GM19025 (cell line): ENCODE data around the gene BCL11A.
A peak's percentile ranks its signal among the peaks of the same experiment; 100 is the strongest.

Source experiments
- ATAC-seq: cut with Tn5 transposase; IDR thresholded peaks from one replicate; pipeline ENCODE4 v1.9.1; 2021; ENCODE audit warnings: mild to moderate bottlenecking, low read depth, moderate library complexity; ENCODE audit not compliant: unreplicated experiment

The BCL11A gene

DNA sequence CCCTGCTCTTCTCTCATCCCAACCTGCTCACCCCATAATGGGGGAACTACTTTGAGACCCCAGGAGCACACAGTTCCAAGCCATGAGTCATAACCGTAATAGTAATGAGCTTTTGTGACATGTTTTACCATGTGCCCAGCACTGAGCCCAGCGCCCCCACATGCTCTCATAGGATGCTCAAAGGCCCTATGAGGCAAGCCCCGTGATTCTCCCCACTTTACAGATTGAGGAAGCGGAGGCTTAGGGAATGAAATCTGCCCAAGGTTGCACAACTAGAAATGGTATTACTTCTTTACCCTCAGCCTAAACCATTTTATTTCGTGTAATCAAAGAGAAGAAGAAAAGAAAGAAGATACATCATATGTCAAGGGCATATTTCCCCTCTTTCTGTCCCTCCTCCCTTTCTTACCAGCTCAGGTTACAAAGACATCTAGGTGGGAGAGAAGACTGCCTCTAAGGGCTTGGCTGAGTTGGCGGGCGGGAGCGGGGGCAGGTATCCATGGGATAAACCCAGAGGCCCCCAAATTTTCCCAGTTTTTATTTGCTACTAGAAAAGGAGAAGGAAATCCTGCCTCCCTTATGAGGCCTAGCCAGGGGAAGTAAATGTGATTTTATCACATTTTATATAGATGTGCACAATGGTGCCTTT, 24.2 kb downstream of the BCL11A start:
- no peak for ATAC-seq

DNA sequence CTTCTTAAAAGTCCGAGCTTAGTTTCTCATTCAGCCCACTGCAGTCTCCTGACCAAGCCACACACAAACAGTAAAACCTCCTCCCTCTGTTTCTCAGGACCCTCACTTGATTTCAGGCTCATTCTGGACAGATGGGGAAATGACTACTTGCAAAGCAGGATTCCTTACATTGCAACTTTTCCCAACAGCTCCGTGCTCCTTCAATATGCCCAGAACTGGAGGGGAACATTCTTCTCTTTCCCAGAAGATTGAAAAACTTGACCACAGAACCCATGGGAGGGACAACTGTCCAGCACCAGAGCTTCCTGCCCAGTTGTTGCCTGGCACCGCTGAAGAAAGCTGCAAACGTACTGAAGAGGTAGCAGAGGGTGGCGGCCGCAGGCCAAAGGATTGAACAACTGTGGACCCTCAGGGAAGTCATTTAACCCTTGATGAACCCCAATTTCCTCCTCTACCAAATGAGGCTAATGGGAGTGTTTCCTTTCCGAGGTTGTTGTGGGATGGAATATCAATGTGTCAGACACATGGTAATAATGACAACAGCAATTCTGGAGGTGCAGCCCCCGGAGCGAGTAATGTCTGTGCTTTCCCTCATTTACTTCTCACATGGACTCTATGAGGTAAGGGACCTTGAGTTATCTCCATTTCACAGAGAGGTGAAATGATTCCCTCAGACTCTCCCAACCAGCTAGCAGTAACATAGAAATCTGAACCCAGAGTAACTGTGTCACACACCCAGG, 25.0 kb downstream of the BCL11A start:
- no peak for ATAC-seq

DNA sequence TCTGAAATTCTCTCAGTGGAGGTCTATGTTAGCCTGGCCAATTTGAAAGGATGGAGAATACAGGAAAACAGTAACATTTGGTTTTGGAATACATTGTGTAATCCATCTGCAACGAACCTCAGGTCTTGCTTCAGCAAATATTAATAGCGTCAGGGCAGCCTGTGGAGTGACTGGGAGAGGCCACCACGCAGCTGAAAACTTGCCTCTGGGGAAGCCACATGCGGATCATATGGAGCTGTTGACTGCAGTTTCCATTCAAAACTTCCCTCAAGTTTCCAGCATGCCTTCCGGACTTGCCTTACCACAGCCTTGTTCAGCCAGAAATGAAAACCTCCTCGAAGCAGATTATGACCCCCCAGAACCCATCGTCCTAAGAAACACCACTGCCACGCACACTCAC, 25.7 kb downstream of the BCL11A start:
- no peak for ATAC-seq

DNA sequence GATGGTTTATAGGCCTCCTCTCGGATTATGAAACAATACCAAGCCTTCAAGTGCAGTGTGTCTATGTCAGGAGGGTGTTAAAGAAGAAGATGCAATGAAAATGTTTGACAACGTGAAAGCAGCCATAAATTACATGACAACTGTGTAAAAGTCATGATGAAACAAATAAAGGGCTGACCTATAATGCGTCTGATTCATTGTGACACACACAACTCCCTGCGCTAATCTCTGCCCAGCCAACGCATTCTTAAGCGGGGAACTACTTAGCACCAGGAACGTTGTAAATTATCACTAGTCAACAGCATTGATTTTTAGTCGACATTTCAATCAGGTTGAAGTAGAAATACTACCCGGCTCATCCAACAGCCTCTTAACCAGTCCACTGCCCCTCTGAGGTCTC, 26.8 kb downstream of the BCL11A start:
- no peak for ATAC-seq

DNA sequence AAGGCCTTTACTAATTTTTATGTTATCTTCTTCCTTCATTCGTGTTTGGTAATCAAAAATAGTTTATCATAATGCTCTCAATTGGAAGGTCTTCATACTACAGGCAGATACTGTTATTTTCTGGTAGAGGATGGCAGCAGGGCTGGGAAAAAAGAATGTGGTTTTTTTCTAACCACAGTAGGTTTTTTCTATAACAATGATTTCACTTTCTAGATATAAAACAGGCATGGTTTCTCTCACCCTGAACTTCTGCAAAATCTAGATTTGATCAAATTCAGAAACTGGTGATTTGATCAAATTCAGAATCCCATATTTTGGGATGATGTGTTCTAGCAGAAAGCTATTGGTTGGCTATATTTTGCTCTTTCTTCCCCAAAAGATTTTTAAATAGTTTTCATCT, 27.6 kb downstream of the BCL11A start:
- no peak for ATAC-seq

DNA sequence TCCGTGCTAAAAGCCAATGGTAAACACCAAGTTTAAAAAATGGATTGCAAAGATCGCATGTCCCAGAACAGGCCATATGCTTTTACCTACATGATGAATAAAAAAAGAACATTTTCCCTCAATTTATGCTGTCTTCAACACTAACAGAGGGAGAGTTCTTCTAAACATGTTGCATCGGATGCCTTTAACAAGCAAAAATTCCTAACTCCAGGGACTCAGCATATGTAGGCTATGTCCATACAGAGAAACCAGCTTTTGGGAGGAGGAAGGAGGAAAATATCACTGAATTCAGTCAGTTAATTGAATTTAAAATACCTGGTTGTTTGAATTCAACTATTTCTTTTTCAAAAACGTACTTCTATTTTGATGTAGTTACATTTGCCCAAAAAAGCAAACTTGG, 28.6 kb downstream of the BCL11A start:
- ATAC-seq, result no peak

DNA sequence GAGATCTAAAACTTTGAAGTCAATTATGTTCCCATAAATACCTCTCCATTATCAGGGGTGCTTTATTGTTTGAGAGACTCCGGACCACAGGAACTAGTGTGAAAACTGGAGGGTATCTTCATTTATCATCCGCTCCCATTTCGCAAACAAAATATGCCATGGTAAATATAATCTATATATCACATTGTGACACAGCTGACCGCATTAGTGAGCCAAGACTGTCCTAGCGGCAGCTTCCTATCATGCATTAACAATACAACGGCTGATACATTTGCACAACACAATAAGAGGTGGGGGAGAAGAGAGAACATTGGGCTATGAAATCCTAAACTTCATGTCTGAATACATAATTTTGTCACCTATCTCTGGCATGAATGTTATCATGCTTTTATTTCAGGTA, 29.5 kb downstream of the BCL11A start:
- no peak for ATAC-seq

DNA sequence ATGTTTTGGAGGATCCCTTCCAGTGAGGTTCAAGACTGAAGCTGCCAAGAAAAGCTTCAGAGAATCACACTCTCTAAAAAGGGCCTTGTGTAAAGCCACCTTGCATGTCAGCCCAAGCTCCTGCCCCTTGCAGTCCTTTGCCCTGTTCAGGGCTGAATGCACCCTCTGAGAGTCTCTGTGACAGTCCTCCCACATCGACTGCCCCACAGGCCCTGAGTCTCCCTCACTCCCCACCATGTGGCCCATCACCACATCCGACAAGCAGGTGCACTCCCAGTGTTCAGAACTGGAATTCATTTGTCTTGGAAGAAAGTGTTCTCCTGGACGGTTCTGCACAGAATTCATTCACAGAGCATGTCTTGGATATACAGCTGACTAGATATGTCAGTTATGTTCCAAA, 31.0 kb downstream of the BCL11A start:
- ATAC-seq, result no peak

DNA sequence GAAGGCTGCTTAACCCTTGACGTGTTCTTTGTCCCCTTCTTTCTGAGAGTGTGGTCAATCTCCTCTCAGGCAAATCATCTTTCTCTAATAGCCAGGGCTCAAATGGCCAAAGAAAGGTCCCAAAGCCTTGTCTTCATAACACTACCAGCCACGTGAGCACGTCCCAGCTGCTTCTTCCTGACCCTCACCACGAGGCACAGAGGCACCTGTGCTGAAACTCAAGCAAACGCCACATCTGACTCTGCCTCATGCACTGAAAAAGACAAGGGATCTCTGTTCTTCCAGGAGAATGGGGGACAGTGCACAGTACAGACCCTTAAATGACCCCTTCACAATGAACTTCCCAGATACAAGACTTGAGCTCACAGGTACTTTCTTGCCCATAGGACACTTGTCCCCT, 31.8 kb downstream of the BCL11A start:
- no peak for ATAC-seq

DNA sequence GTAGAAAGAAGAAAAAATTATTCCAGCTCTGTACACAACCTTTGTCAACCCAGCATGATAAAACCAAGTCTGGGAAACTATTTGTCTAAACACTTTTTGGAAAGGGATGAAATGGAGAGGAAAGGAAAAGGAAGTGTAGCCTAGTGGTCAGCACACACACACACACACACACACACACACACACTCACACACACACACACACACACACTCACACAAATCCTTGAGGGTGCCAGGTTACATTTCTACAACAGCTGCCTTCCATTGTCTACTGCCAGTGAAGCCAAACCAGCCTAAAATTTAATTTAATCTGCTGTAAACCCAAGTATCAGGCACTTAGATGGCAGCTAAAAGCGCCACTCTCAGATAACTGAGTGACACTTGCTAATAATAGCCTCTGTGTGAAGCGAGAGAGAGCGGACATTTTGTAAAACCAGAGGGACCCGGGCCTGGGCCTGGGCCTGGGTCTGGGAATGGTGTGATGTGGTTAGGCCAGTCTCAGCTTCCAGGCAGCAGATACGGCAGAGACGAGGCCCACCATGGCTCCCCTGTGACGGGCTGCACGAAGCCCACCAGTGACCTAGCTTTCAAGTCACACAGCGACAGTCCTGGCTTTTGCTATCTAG, 32.4 kb downstream of the BCL11A start:
- ATAC-seq, result no peak

DNA sequence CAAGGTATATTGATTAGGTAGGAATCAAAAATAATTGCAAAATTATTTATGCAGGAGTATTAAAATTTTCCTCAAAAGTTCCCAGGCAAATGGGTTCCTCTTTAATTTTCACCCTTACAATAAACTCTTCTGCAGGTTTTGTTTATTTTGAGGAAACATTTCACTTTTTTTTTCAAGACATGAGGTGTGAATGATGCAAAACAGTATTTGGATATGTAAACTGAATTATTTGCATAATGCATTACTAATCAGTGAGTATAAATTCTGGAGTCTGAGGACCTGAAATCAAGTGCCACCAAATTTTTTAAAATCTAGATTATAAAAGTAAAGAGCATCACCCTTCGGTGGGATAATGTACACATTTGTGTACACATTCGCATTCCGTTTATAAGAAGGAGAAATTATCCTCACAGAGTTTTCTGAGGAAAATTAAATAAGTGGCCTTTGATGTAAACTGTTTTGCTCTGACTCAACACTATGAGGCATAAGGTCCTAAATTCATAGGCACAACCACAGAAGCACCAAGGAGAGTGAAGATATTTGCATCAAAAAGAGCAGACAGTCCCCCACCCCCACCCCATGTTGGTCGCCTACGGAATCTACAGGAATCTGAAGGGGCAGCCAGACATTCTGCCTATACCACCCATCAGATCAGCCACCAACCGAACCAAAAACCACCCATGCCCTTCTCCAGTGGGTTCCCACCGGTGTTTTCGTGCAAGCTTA, 33.1 kb downstream of the BCL11A start:
- no peak for ATAC-seq

DNA sequence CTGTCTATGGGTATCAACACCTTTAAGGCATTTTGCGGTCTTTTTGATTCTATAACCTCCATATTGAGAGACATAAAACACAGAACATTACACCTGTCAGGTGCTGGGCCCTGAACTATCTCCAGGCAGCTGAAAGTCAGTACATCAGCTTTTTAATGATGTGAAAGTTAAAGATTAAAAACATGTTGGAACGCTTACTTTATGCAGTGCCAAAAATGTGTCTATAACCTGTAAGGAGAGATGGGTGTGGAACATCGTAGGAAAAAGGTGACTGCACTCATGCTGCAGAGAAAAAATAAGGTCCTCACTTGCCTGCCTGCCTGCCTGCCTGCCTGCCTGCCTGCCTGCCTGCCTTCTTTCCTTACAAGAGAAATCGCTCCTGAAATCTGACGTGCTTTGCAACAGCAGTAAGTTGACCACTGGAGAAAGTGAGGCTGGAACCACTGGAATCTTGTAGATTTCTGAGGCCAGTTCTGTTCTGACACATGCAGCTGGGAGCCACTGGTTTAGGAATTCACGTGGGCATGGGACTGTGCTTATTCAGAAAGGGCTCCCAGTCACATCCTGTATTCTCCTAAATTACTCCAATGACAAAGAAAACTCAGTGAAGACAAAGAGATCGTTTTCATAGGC, 34.1 kb downstream of the BCL11A start:
- no peak for ATAC-seq

DNA sequence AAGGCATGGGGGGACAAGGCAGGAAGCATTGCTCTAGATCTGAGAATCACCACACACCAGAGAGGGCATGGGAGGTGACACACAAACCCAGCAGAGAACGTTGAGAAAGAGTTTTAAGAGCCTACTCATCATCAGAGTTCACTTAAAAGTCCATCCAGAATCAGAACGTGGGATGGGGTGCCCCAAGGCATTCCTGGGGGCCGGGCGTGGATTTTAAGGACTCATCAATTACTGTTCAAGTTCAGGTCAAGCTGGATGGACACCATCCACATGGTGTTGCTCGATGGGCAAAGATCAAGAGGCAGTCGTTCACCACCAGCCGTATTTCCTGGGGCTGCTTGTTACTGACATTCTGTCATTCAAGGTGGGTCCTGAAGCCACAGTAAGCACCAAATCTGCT, 34.9 kb downstream of the BCL11A start:
- ATAC-seq, result no peak

DNA sequence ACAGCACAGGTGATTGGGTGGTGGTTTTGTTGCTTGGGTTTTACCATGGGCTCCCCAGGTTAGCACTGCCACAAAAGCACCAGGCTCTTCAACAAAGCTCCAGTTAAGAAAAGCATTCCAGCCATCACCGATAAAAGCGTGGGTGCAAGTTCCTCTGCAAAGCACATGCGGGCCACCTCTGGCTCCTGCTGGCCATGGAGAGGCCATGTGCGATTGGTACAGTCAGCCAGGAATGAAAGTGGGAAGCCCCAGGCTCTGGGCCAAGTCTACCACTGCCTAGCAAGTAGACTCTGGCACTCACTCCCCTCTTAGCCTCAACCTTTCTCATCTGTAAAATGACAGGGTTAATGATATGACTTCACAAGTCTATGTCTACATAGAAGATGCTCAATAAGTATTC, 36.0 kb downstream of the BCL11A start:
- ATAC-seq, result no peak

DNA sequence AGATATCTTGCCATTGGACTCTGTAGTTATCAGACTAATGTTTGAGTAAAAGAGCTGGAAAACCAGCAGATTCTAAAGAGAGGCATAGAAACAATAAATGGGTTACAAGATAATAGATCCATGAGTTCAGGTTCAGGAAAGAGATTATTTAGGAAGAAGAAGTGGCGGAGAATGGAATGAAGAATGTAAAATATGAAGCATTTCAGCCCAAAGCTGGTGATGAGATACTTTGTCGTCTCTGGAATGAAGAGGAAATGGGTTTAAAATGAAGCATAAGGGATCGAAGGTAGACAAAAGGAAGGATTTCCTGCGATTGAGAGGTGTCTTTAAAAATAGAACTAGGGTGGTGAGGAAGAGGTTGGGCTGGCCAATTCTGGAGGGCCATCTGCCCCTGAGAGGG, 36.6 kb downstream of the BCL11A start:
- ATAC-seq, result no peak

DNA sequence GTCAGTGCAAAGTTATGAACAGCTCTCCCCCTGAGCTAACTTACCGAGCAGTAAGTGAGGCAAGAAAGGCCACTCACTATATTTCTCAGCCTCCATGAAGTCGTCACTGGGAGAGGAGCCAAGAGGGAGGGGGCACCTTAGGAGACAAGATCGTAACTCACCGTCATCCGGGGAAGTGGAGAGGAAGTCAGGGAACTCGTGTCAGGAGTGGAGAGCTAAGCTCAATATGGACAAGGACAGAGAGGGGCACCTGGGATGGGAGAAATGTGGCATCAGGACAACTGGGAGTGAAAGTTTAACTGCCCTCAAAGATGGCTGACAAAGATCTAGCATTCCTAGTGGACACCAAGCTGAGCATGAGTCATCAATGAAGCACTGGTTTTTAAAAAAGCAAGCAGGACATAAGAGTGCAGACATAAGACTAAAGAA, 37.1 kb downstream of the BCL11A start:
- no peak for ATAC-seq

DNA sequence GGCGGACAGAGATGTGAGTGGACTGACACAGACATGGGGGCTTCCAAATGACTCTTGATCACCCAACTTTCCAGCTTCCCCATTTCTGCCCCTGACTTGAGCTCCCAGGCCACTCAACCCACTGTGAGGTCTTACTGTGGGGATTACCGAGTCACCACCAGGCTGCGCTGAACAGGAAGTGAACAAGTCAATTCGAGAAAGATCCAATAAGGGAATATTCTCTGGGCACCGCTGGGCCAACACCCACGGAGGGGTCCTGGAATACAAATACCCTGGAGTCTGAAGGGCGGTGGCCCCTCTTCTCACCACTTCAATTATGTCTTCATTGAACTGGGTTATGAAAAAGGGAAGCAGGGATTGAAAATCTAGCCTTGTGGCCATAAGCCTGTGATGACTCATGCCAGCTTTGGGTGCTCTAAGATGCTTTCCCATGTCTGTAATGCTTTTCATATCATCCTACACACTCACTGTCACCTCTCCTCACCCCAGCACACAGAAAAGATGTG, 37.7 kb downstream of the BCL11A start:
- peak; percentile 86 for ATAC-seq

DNA sequence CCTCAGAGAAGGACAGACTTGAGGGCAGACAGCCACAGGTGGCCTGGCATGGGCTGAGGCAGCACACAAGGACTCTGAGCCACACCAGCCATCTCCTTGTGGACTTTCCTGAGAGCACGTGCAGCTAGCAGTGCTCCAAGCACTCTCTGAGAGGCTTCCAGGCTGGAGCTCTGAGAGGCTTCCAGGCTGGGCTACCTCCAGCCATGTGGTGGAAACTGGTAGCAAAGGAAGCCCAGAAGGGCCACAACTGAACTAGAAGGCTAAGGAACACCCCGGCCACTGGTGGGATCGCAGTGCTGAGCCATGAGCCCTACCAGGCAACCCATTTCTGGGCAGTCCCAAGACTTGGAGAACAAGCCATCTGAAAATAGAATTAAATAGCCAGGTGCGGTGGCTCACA, 39.5 kb downstream of the BCL11A start:
- no peak for ATAC-seq

DNA sequence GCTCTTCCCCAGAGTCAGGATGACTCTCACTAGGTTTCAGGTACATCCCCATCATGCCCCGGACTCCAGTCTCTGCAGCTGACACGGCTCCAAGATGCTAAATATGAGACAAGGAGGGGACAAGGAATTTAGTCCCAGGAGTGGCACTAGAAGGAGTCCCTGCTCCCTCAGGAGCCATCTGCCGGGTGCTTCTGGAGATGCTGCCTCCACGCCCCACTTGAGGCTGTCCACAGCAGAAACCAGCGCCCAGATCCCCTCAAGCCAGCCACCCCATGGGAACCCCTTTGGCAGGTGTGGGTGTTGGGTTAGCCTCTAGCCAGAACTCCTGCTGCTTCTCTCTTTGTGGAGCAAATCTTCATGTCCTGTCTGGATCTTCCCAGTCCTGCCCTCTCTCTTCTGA, 40.3 kb downstream of the BCL11A start:
- no peak for ATAC-seq

DNA sequence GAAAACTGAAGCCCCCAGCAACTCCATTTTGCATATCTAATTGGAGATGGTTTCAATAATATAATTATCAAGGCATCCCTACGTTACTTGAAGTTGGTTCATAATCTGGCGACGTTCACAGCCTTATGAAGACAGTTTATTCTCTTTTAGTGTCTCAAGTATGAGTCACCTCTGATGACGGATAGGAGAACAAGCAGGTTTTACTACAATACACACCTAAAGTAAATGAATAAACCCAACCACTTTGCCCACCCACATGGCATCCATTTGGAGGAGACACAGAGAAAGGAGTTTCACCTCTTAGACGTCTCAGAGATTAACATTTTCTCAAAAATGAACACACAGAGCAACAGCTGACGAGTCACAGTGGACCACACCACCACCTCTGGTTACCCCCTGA, 40.8 kb downstream of the BCL11A start:
- no peak for ATAC-seq
